Mesenchymal stem cell (in vitro differentiated cells and primary cell): Measurements from ENCODE around the gene UBTD2.

Source experiments
- DNase-seq: peaks from one replicate; pipeline ENCODE4 v3.0.0-alpha.2; 2013
- H2AFZ ChIP-seq: one replicate; pipeline ENCODE4 v1.6.1; 2013; ENCODE audit warnings: low read depth, mild to moderate bottlenecking, control low read depth, inconsistent platforms, low read length, moderate library complexity
- H2AK5ac ChIP-seq: 2 replicates; pipeline ENCODE4 v1.6.1; 2013; ENCODE audit warnings: low read length, moderate library complexity, mild to moderate bottlenecking, inconsistent platforms; ENCODE audit not compliant: severe bottlenecking
- H2BK120ac ChIP-seq: one replicate; pipeline ENCODE4 v1.6.1; 2013; ENCODE audit warnings: low read depth, mild to moderate bottlenecking, inconsistent platforms, low read length, moderate library complexity
- H2BK12ac ChIP-seq, 2 experiments: one replicate each; pipeline ENCODE4 v1.6.1; 2013; ENCODE audit warnings: inconsistent platforms in 2 of 2, low read length in 2 of 2, mild to moderate bottlenecking in 2 of 2, moderate library complexity in 2 of 2, control low read depth in 1 of 2
- H2BK15ac ChIP-seq: one replicate; pipeline ENCODE4 v1.6.1; 2013; ENCODE audit warnings: mild to moderate bottlenecking, low read depth, inconsistent platforms; ENCODE audit not compliant: poor library complexity, severe bottlenecking
- H2BK5ac ChIP-seq: 2 replicates; pipeline ENCODE4 v1.6.1; 2013; ENCODE audit warnings: low read depth, mild to moderate bottlenecking, low read length, control low read depth, inconsistent platforms; ENCODE audit not compliant: poor library complexity, severe bottlenecking
- H3K14ac ChIP-seq, 2 experiments: one replicate each; pipeline ENCODE4 v1.6.1; 2013; ENCODE audit warnings: inconsistent platforms in 2 of 2, low read length in 2 of 2, control low read depth in 1 of 2, mild to moderate bottlenecking in 1 of 2, moderate library complexity in 1 of 2
- H3K18ac ChIP-seq, 2 experiments: one replicate each; pipeline ENCODE4 v1.6.1; 2013; ENCODE audit warnings: inconsistent platforms in 2 of 2, low read length in 2 of 2, control low read depth in 1 of 2, low read depth in 1 of 2, mild to moderate bottlenecking in 1 of 2
- H3K23ac ChIP-seq, 2 experiments: one replicate each; pipeline ENCODE4 v1.6.1; 2013; ENCODE audit warnings: inconsistent platforms in 2 of 2, low read length in 2 of 2, mild to moderate bottlenecking in 2 of 2, moderate library complexity in 2 of 2, control low read depth in 1 of 2
- H3K27ac ChIP-seq: 2 replicates; pipeline ENCODE4 v1.5.1; 2013; ENCODE audit warnings: mild to moderate bottlenecking, moderate library complexity, low read length, control low read depth, inconsistent platforms; ENCODE audit not compliant: poor library complexity, severe bottlenecking
- H3K27me3 ChIP-seq, 2 experiments: 2 replicates each; pipeline versions ENCODE4 v1.6.1 to v1.7.0; 2013; ENCODE audit warnings: low read length in 2 of 2, mild to moderate bottlenecking in 2 of 2, moderate library complexity in 2 of 2, control low read depth in 1 of 2, inconsistent platforms in 1 of 2; ENCODE audit not compliant: control insufficient read depth in 1 of 2, insufficient read depth in 1 of 2
- H3K36me3 ChIP-seq, 2 experiments: 2 replicates each; pipeline versions ENCODE4 v1.6.1 to v1.7.0; 2013; ENCODE audit warnings: low read length in 2 of 2, control low read depth in 1 of 2, inconsistent platforms in 1 of 2, low read depth in 1 of 2, mild to moderate bottlenecking in 1 of 2; ENCODE audit not compliant: insufficient read depth in 2 of 2, control insufficient read depth in 1 of 2
- H3K4ac ChIP-seq, 2 experiments: one replicate each; pipeline ENCODE4 v1.6.1; 2013; ENCODE audit warnings: inconsistent platforms in 2 of 2, low read length in 2 of 2, mild to moderate bottlenecking in 2 of 2, moderate library complexity in 2 of 2, control low read depth in 1 of 2, low read depth in 1 of 2
- H3K4me1 ChIP-seq: 2 replicates; pipeline ENCODE4 v1.6.1; 2013; ENCODE audit warnings: low read depth, low read length, control low read depth; ENCODE audit not compliant: control insufficient read depth, insufficient read depth
- H3K4me2 ChIP-seq: 2 replicates; pipeline ENCODE4 v1.6.1; 2013; ENCODE audit warnings: low read length, mild to moderate bottlenecking, inconsistent platforms; ENCODE audit not compliant: poor library complexity, severe bottlenecking
- H3K4me3 ChIP-seq, 2 experiments: 2 replicates each; pipeline versions ENCODE4 v1.5.1 to v1.7.0; 2013; ENCODE audit warnings: low read length in 2 of 2, mild to moderate bottlenecking in 2 of 2, control low read depth in 1 of 2, low read depth in 1 of 2; ENCODE audit not compliant: insufficient read depth in 1 of 2
- H3K79me1 ChIP-seq: replicated peaks from 2 replicates; pipeline ENCODE4 v1.6.1; 2013; ENCODE audit warnings: mild to moderate bottlenecking, control low read depth, low read length, inconsistent platforms; ENCODE audit not compliant: poor library complexity, severe bottlenecking
- H3K9ac ChIP-seq: 2 replicates; pipeline ENCODE4 v1.7.0; 2013; ENCODE audit warnings: mild to moderate bottlenecking, low read length, moderate library complexity
- H3K9me3 ChIP-seq: 2 replicates; pipeline ENCODE4 v1.7.0; 2013; ENCODE audit warnings: mild to moderate bottlenecking, low read length; ENCODE audit not compliant: control insufficient read depth
- H4K8ac ChIP-seq: one replicate; pipeline ENCODE4 v1.6.1; 2013; ENCODE audit warnings: inconsistent platforms, mild to moderate bottlenecking, low read length, moderate library complexity
- H4K91ac ChIP-seq: one replicate; pipeline ENCODE4 v1.6.1; 2013; ENCODE audit warnings: mild to moderate bottlenecking, low read length, inconsistent platforms
- WGBS: methylation state at CpG from one replicate; pipeline ENCODE4 v1.1.7; 2013; ENCODE audit warnings: mixed read lengths; 5-methylcytosine and 5-hydroxymethylcytosine counted together

Gene UBTD2

DNA sequence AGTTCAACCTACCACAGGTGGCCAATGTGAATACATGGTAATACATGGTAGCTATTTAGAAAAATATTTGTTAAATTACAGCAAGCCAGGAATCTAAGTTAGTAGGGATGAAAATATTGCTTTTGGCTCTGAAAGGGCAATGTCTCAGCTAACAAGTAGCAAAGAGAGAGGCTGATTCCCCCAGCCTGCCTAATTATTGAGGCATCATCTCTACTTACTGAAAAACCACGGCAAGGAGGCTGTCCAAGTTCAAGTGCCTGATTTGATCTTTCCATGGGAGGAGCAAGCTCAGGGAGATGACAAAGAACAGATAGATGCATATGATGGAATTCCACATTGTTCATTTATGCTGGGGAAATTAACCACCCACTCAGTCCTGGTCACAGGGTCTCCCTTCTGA, 28.7 kb upstream of the UBTD2 start:
- Histone ChIP-seq H3K4ac (no peak overlapping the region), H3K27ac (no peak overlapping the region), H3K27me3 (no peaks in the 10 kb centered on the region), H3K4me1 (peaks cover 2% of the 10 kb centered on the region), H2AFZ (no peak overlapping the region), H3K14ac (no peak overlapping the region), H3K18ac (no peak overlapping the region), H3K9ac (no peak overlapping the region), H2BK5ac (no peak overlapping the region), H3K23ac (no peak overlapping the region), H3K4me3 (no peak overlapping the region), H3K4me2 (no peak overlapping the region), H3K79me1 (no peaks in the 10 kb centered on the region), H3K36me3 (no peaks in the 10 kb centered on the region), H2BK120ac (no peak overlapping the region), H4K91ac (no peak overlapping the region), H2BK12ac (no peak overlapping the region), H2BK15ac (no peak overlapping the region), H4K8ac (no peak overlapping the region), H3K9me3 (no peaks in the 10 kb centered on the region), H2AK5ac (no peak overlapping the region)
- DNase-seq, result no peak
- WGBS, result 75% methylated on average over 1 of the region's 1 CpG

DNA sequence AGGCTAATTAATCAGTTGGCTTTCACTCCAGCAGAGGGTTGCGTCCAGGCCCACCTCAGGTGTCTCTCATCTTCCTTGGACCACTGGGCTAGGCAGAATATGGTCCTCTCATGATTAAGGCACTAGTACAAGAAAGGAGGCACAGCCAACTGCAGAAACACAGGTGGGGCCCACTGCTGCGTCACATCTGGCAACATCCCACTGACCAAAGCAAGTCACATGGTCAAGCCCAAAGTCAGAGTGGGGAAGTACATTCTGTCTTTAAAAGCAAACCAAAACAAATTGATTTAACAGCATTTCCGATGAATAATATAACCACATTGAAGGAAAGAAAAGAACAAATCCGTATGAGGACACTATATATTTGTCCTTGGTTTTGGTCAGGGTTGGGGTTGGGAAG, 28.0 kb upstream of the UBTD2 start:
- Histone ChIP-seq H3K9ac (no peak overlapping the region), H2BK15ac (no peak overlapping the region), H2BK120ac (no peak overlapping the region)

DNA sequence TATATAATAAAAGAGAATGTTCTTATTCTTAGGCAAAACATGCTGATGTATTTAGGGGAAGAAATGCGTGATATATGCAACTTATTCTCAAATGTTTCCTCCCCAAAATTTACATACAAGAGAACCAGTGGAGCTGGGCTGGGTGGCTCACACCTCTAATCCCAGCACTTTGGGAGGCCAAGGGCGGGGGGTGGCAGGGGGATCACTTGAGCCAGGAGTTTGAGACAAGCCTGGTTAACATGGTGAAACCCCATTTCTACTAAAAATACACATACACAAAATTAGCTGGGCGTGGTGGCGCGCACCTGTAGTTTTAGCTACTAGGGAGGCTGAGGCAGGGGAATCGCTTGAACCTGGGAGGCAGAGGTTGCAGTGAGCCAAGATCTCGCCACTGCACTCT, 27.5 kb upstream of the UBTD2 start:
- Histone ChIP-seq H3K4me3 (no peak overlapping the region), H2BK120ac (no peak overlapping the region), H3K4me1 (peaks cover 2% of the 10 kb centered on the region), H3K9me3 (no peaks in the 10 kb centered on the region), H3K9ac (no peak overlapping the region), H3K18ac (no peak overlapping the region), H2AFZ (no peak overlapping the region), H3K23ac (no peak overlapping the region), H3K14ac (no peak overlapping the region), H3K27ac (no peak overlapping the region), H3K4ac (no peak overlapping the region), H2BK5ac (no peak overlapping the region), H3K36me3 (no peaks in the 10 kb centered on the region), H4K91ac (no peak overlapping the region), H2BK12ac (no peak overlapping the region), H2BK15ac (no peak overlapping the region), H4K8ac (no peak overlapping the region), H3K27me3 (no peaks in the 10 kb centered on the region), H3K4me2 (no peak overlapping the region), H2AK5ac (no peak overlapping the region), H3K79me1 (no peaks in the 10 kb centered on the region)
- no peak for DNase-seq
- 93% methylated on average over 5 of the region's 7 CpGs for WGBS

More for the DNA sequence above, 28.0 kb upstream of the UBTD2 start:
- H3K36me3 ChIP-seq, result no peaks in the 10 kb centered on the region
- no peak overlapping the region for H4K91ac ChIP-seq
- no peak overlapping the region for H3K4me3 ChIP-seq
- H3K23ac ChIP-seq, result no peak overlapping the region
- no peaks in the 10 kb centered on the region for H3K9me3 ChIP-seq
- H3K79me1 ChIP-seq, result no peaks in the 10 kb centered on the region
- no peak overlapping the region for H3K4ac ChIP-seq
- no peak overlapping the region for H3K27ac ChIP-seq
- H2BK5ac ChIP-seq, result no peak overlapping the region
- no peak overlapping the region for H4K8ac ChIP-seq
- WGBS, result 93% methylated on average over 4 of the region's 4 CpGs
- DNase-seq, result no peak
- H2AFZ ChIP-seq, result no peak overlapping the region
- no peak overlapping the region for H3K14ac ChIP-seq
- no peak overlapping the region for H2AK5ac ChIP-seq
- peaks cover 2% of the 10 kb centered on the region for H3K4me1 ChIP-seq
- H2BK12ac ChIP-seq, result no peak overlapping the region
- H3K4me2 ChIP-seq, result no peak overlapping the region
- H3K27me3 ChIP-seq, result no peaks in the 10 kb centered on the region
- no peak overlapping the region for H3K18ac ChIP-seq

DNA sequence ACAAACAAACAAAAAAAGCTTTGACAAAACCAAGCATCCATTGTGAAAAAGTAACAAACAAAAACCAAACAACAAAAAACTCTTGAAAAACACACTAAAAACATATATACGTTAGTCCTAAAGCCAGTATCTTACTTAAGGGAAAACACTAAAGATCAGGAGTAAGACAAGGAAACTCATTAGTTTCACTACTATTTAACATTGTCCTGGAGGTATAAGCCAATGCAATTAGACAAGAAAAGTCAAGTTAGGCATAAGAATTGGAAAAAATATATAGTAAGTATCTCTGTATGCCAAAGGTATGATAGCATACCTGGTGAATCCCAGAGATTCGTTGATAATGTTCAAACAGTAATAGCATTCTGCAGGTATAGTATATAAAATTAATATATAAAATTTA, 21.8 kb upstream of the UBTD2 start:
- Histone ChIP-seq H3K9ac (no peak overlapping the region), H3K14ac (no peak overlapping the region), H3K36me3 (no peaks in the 10 kb centered on the region), H3K79me1 (no peaks in the 10 kb centered on the region), H3K9me3 (no peaks in the 10 kb centered on the region), H2BK120ac (no peak overlapping the region), H2AFZ (no peak overlapping the region), H3K18ac (no peak overlapping the region), H3K4me2 (no peak overlapping the region), H3K27me3 (no peaks in the 10 kb centered on the region), H2BK15ac (no peak overlapping the region), H2AK5ac (no peak overlapping the region), H3K4me1 (no peaks in the 10 kb centered on the region), H3K27ac (no peak overlapping the region), H2BK12ac (no peak overlapping the region), H3K4me3 (no peak overlapping the region), H2BK5ac (no peak overlapping the region), H3K23ac (no peak overlapping the region), H3K4ac (no peak overlapping the region), H4K8ac (no peak overlapping the region), H4K91ac (no peak overlapping the region)
- WGBS, result 100% methylated on average over 2 of the region's 2 CpGs
- DNase-seq, result no peak
